Measurements from ENCODE around the gene SUPT20H.
A peak's percentile ranks its signal among the peaks of the same experiment; 100 is the strongest.
"Not testable (repeated sequence)": the region's sequence is repeated elsewhere in the genome, so short reads cannot be mapped to it uniquely, and the experiment has no call there.

SUPT20H gene

GRCh38 chr13:37059848-37060192, 332 bp upstream of the SUPT20H start:
- TF ChIP-seq CTCF (IDR thresholded peaks at IDR 0.05; ENCODE audit: insufficient read depth, low read depth, low read length, missing control alignments) = no peak
- DNase-seq (ENCODE audit: low read depth) = no peak
- peak overlapping the region; percentile 85 for H3K4me3 ChIP-seq (ENCODE audit: low read length)

GRCh38 chr13:37056228-37056627, 3.3 kb downstream of the SUPT20H start:
- not testable (repeated sequence) for DNase-seq (ENCODE audit: low read depth); H3K4me3 ChIP-seq (ENCODE audit: low read length)

- not testable (repeated sequence) for H3K4me3 ChIP-seq (ENCODE audit: low read length); DNase-seq (ENCODE audit: low read depth)
Observed at GRCh38 chr13:37053111-37053510, 6.4 kb downstream of the SUPT20H start.

- no peak for TF ChIP-seq CTCF (IDR thresholded peaks at IDR 0.05; ENCODE audit: insufficient read depth, low read depth, low read length, missing control alignments)
Observed at GRCh38 chr13:37049810-37050209, 9.7 kb downstream of the SUPT20H start.

GRCh38 chr13:37047846-37048245, 11.6 kb downstream of the SUPT20H start:
- no peak for TF ChIP-seq CTCF (IDR thresholded peaks at IDR 0.05; ENCODE audit: insufficient read depth, low read depth, low read length, missing control alignments)
- DNase-seq (ENCODE audit: low read depth) = no peak

More at GRCh38 chr13:37049810-37050209, 9.7 kb downstream of the SUPT20H start:
- H3K4me3 ChIP-seq (ENCODE audit: low read length) = no peak overlapping the region
- no peak for DNase-seq (ENCODE audit: low read depth)

GRCh38 chr13:37047032-37047431, 12.5 kb downstream of the SUPT20H start:
- no peak overlapping the region for H3K4me3 ChIP-seq (ENCODE audit: low read length)
- no peak for DNase-seq (ENCODE audit: low read depth)
- no peak for TF ChIP-seq CTCF (IDR thresholded peaks at IDR 0.05; ENCODE audit: insufficient read depth, low read depth, low read length, missing control alignments)

More at GRCh38 chr13:37047846-37048245, 11.6 kb downstream of the SUPT20H start:
- no peak overlapping the region for H3K4me3 ChIP-seq (ENCODE audit: low read length)

GRCh38 chr13:37046062-37046461, 13.4 kb downstream of the SUPT20H start:
- TF ChIP-seq CTCF (IDR thresholded peaks at IDR 0.05; ENCODE audit: insufficient read depth, low read depth, low read length, missing control alignments) = no peak
- no peak overlapping the region for H3K4me3 ChIP-seq (ENCODE audit: low read length)
- DNase-seq (ENCODE audit: low read depth) = no peak

- no peak overlapping the region for H3K4me3 ChIP-seq (ENCODE audit: low read length)
- no peak for TF ChIP-seq CTCF (IDR thresholded peaks at IDR 0.05; ENCODE audit: insufficient read depth, low read depth, low read length, missing control alignments)
- DNase-seq (ENCODE audit: low read depth) = no peak
Observed at GRCh38 chr13:37040789-37041188, 18.7 kb downstream of the SUPT20H start.
